Hematopoietic multipotent progenitor cell treated with erythropoietin and hydrocortisone succinate and interleukin-3 and kit ligand, for 8 days (in vitro differentiated cells): ENCODE measurements around the gene CALML3.
A peak's percentile ranks its signal among the peaks of the same experiment; 100 is the strongest.
"Not testable (repeated sequence)": the region's sequence is repeated elsewhere in the genome, so short reads cannot be mapped to it uniquely, and the experiment has no call there.

Experiments used
- DNase-seq: peaks from one replicate; pipeline ENCODE4 v3.0.0-alpha.2; 2015

Gene CALML3

GRCh38 chr10:5559022-5559421 is 34.3 kb downstream of the CALML3 start:
- not testable (repeated sequence) for DNase-seq

- no peak for DNase-seq
Observed at GRCh38 chr10:5559642-5560141, 34.9 kb downstream of the CALML3 start.

- no peak for DNase-seq
Observed at GRCh38 chr10:5560142-5560816, 35.5 kb downstream of the CALML3 start.

GRCh38 chr10:5560817-5561703 is 36.3 kb downstream of the CALML3 start:
- DNase-seq, result no peak

GRCh38 chr10:5561704-5562645 is 37.2 kb downstream of the CALML3 start:
- no peak for DNase-seq

GRCh38 chr10:5563321-5563961 is 38.7 kb downstream of the CALML3 start:
- DNase-seq, result no peak

- DNase-seq, result peak; percentile 68
Observed at GRCh38 chr10:5563991-5564536, 39.3 kb downstream of the CALML3 start.

GRCh38 chr10:5564537-5565204 is 39.9 kb downstream of the CALML3 start:
- no peak for DNase-seq

- DNase-seq, result no peak
Observed at GRCh38 chr10:5565205-5565545, 40.4 kb downstream of the CALML3 start.

- no peak for DNase-seq
Observed at GRCh38 chr10:5565671-5566581, 41.2 kb downstream of the CALML3 start.

GRCh38 chr10:5566614-5567013 is 41.9 kb downstream of the CALML3 start:
- peak; percentile 36 for DNase-seq

- no peak for DNase-seq
Observed at GRCh38 chr10:5567477-5567876, 42.7 kb downstream of the CALML3 start.

- DNase-seq, result no peak
Observed at GRCh38 chr10:5568984-5569383, 44.2 kb downstream of the CALML3 start.

GRCh38 chr10:5569568-5569967 is 44.8 kb downstream of the CALML3 start:
- DNase-seq, result no peak

GRCh38 chr10:5570007-5570655 is 45.4 kb downstream of the CALML3 start:
- no peak for DNase-seq

GRCh38 chr10:5570979-5571810 is 46.4 kb downstream of the CALML3 start:
- no peak for DNase-seq

- DNase-seq, result no peak
Observed at GRCh38 chr10:5571826-5572225, 47.1 kb downstream of the CALML3 start.

GRCh38 chr10:5573319-5573950 is 48.7 kb downstream of the CALML3 start:
- no peak for DNase-seq
